Measurements from ENCODE around the gene CDK5RAP1. TPM values are rescaled to one million over a fixed set of nuclear protein-coding genes. Genes with fewer than 3 reads are reported as not detected.

CDK5RAP1 gene
- total and polyA plus RNA-seq, 9 of the 15 experiments (the other 6 are each of a cell fraction or from before 2014, with no cell fraction given), result 41.6 to 127 (median 58.3) TPM

GRCh38 chr20:33339515-33340058, 61.7 kb downstream of the CDK5RAP1 start (continued):
- TF ChIP-seq CTCFL (IDR thresholded peaks at IDR 0.05; ENCODE audit: borderline replicate concordance, insufficient read depth, low read depth, low read length, poor library complexity, severe bottlenecking) (no peak), ZBTB49 (CRISPR knock-in tag; IDR thresholded peaks at IDR 0.05; ENCODE audit: borderline replicate concordance) (no peak), MAFK (IDR thresholded peaks at IDR 0.05; ENCODE audit: low read length) (0 out of 2 replicates have a peak, but pooled peaks have one; percentile 22), SIRT6 (IDR thresholded peaks at IDR 0.05; ENCODE audit: low read depth, low read length) (no peak), MYNN (IDR thresholded peaks at IDR 0.05) (peak; percentile 69; the same call in 1 of the 2 replicates), MYNN (CRISPR knock-in tag; IDR thresholded peaks at IDR 0.05) (no peak), MEIS2 (IDR thresholded peaks at IDR 0.05; ENCODE audit: partially characterized antibody) (no peak), CREB5 (CRISPR knock-in tag; IDR thresholded peaks at IDR 0.05) (no peak), SMARCA4 (IDR thresholded peaks at IDR 0.05) (peak; percentile 87), ETV5 (CRISPR knock-in tag; IDR thresholded peaks at IDR 0.05; ENCODE audit: low read depth) (peak; percentile 29; the same call in 1 of the 2 replicates), GMEB1 (CRISPR knock-in tag; IDR thresholded peaks at IDR 0.05) (no peak), NCOA2 (IDR thresholded peaks at IDR 0.05; ENCODE audit: partially characterized antibody in 2 of 2) (peak in 1 of 2 experiments; percentile 75), ETV6 (IDR thresholded peaks at IDR 0.05; ENCODE audit: borderline replicate concordance in 1 of 2, low read depth in 2 of 2, low read length in 1 of 2) (no peak), ETV6 (CRISPR knock-in tag; IDR thresholded peaks at IDR 0.05; ENCODE audit: borderline replicate concordance) (no peak), SAP30 (IDR thresholded peaks at IDR 0.05; ENCODE audit: borderline replicate concordance, insufficient read depth, low read depth, low read length, poor library complexity, severe bottlenecking) (no peak), NRF1 (conservative IDR thresholded peaks at IDR 0.05 in 1 of 2, IDR thresholded peaks at IDR 0.05 in 1 of 2) (0 out of 4 replicates have a peak, but pooled peaks of 1 of the 2 experiments have one; percentile 8), MYC (IDR thresholded peaks at IDR 0.05; ENCODE audit: low read depth, low read length) (peak; percentile 40; the same call in 1 of the 2 replicates), MYC (CRISPR knock-in tag; IDR thresholded peaks at IDR 0.05; ENCODE audit: borderline replicate concordance, low read depth) (no peak), FOXP1 (CRISPR knock-in tag; IDR thresholded peaks at IDR 0.05) (no peak), CXXC5 (CRISPR knock-in tag; IDR thresholded peaks at IDR 0.05) (peak; percentile 77), LCOR (CRISPR knock-in tag; IDR thresholded peaks at IDR 0.05) (no peak)
